K562 (cell line): ENCODE measurements around the gene FKBP15. TPM values are rescaled to one million over a fixed set of nuclear protein-coding genes. Genes with fewer than 3 reads are reported as not detected.

Source experiments
- ATAC-seq: fragments of 200-7000 bp; cut with Tn5 transposase; 3 replicates; pipeline ENCODE4 v1.9.1; 2020; ENCODE audit warnings: moderate library complexity
- BruUV-seq: library from RNA; stranded (reverse); fragments of 400-500 nt; replicated peaks from 2 replicates; lab custom pipeline; 2021; lab: Mats Ljungman, UMichigan
- CTCF ChIA-PET: fragments of 300-600 bp; formaldehyde crosslinking; extraction: SDS; loops from one replicate; lab custom pipeline; 2021; ENCODE audit warnings: low intra/inter-chr PET ratio; lab: Yijun Ruan, JAX
- POLR2A ChIA-PET: fragments of 300-600, 350-650 bp; sonication (Branson Sonifier 250); formaldehyde crosslinking; extraction: SDS; loops from one replicate; lab custom pipeline; 2021; ENCODE audit warnings: antibody characterized with exemption, inconsistent platforms; lab: Yijun Ruan, JAX
- DNase-seq, 4 experiments: peaks; one replicate each; pipeline versions ENCODE4 v3.0.0 to v3.0.0-alpha.2; 2011 to 2018; ENCODE audit warnings: low spot score in 3 of 4, mixed read lengths in 3 of 4; ENCODE audit errors: extremely low read depth in 1 of 4
- FAIRE-seq: peaks from 2 replicates; lab custom pipeline; 2011; peaks lifted over from hg19 to GRCh38; lab: Jason Lieb, UNC
- H2AFZ ChIP-seq: 2 replicates; pipeline ENCODE4 v1.6.0; 2011; ENCODE audit warnings: low read depth, low read length, control low read depth, inconsistent platforms
- H3K27ac ChIP-seq: fragments of 200-600 bp; 3 replicates; pipeline ENCODE4 v1.8.0; 2011; ENCODE audit warnings: low read depth, mild to moderate bottlenecking, control low read depth, inconsistent platforms, low read length, moderate library complexity, mixed read lengths; ENCODE audit errors: extremely low read depth
- H3K27me3 ChIP-seq, 2 experiments: fragments of 300-600 bp in 1 of 2; 2 replicates in 1 of 2; 3 replicates in 1 of 2; pipeline versions ENCODE4 v1.6.0 to v1.8.0; 2011; ENCODE audit warnings: inconsistent platforms in 2 of 2, low read length in 2 of 2, mild to moderate bottlenecking in 1 of 2, mixed read lengths in 1 of 2, moderate library complexity in 1 of 2; ENCODE audit not compliant: control insufficient read depth in 2 of 2, insufficient read depth in 2 of 2
- H3K36me3 ChIP-seq: fragments of 300-600 bp; 3 replicates; pipeline ENCODE4 v1.8.0; 2011; ENCODE audit warnings: mild to moderate bottlenecking, low read length, inconsistent platforms; ENCODE audit not compliant: control insufficient read depth, insufficient read depth
- H3K4me1 ChIP-seq, 2 experiments: fragments of 200-600 bp in 1 of 2; replicated peaks in 1 of 2; 2 replicates in 1 of 2; 3 replicates in 1 of 2; pipeline versions ENCODE4 v1.5.1 to v1.8.0; 2011; ENCODE audit warnings: inconsistent platforms in 2 of 2, low read length in 2 of 2, mild to moderate bottlenecking in 1 of 2, mixed read lengths in 1 of 2, moderate library complexity in 1 of 2; ENCODE audit not compliant: control insufficient read depth in 2 of 2, insufficient read depth in 2 of 2
- H3K4me2 ChIP-seq: 2 replicates; pipeline ENCODE4 v1.6.1; 2011; ENCODE audit warnings: low read length, control low read depth, inconsistent platforms, mixed read lengths; ENCODE audit not compliant: insufficient read depth
- H3K4me3 ChIP-seq: fragments of 200-600 bp; sonication (generic), shearing (Covaris generic); 2 replicates; pipeline ENCODE4 v1.5.1; 2016; ENCODE audit warnings: control low read depth, inconsistent platforms
- H3K79me2 ChIP-seq: fragments of 200-600 bp; 3 replicates; pipeline ENCODE4 v1.8.0; 2011; ENCODE audit warnings: low read length, inconsistent platforms; ENCODE audit not compliant: control insufficient read depth, insufficient read depth
- H3K9ac ChIP-seq, 2 experiments: 2 replicates each; pipeline versions ENCODE4 v1.6.0 to v1.6.1; 2011; ENCODE audit warnings: low read depth in 2 of 2, low read length in 2 of 2, control low read depth in 1 of 2, inconsistent platforms in 1 of 2, mild to moderate bottlenecking in 1 of 2, mixed read lengths in 1 of 2; ENCODE audit not compliant: insufficient read depth in 1 of 2
- H3K9me1 ChIP-seq: one replicate; pipeline ENCODE4 v1.6.0; 2011; ENCODE audit warnings: inconsistent platforms, mild to moderate bottlenecking, low read length, moderate library complexity; ENCODE audit not compliant: control insufficient read depth, insufficient read depth
- H3K9me3 ChIP-seq: replicated peaks from 2 replicates; pipeline ENCODE4 v1.5.1; 2011; ENCODE audit warnings: low read depth, low read length, inconsistent platforms; ENCODE audit not compliant: control insufficient read depth, insufficient read depth
- H4K20me1 ChIP-seq: replicated peaks from 2 replicates; pipeline ENCODE4 v1.6.1; 2011; ENCODE audit warnings: low read length, inconsistent platforms, mixed read lengths; ENCODE audit not compliant: control insufficient read depth, insufficient read depth
- ATF1 ChIP-seq, 2 experiments: fragments of 450-650 bp in 1 of 2; IDR thresholded peaks; 2 replicates each; pipeline ENCODE4 v1.6.1; 2016; ENCODE audit warnings: missing compliant biosample characterization in 1 of 2, missing genetic modification characterization in 1 of 2
- BCOR ChIP-seq: fragments of 450-650 bp; IDR thresholded peaks from 2 replicates; pipeline ENCODE4 v1.6.1; 2016
- CHAMP1 ChIP-seq: fragments of 450-650 bp; IDR thresholded peaks from 2 replicates; pipeline ENCODE4 v1.6.1; 2016; ENCODE audit warnings: mild to moderate bottlenecking
- CTCF ChIP-seq, 3 experiments: IDR thresholded peaks in 2 of 3; conservative IDR thresholded peaks in 1 of 3; 2 replicates each; pipeline ENCODE4 v1.5.1; 2011 to 2012; ENCODE audit warnings: low read length in 3 of 3, mild to moderate bottlenecking in 3 of 3, control low read depth in 2 of 3, improper control_type of control experiment in 1 of 3, inconsistent platforms in 1 of 3, low read depth in 1 of 3, mixed read lengths in 1 of 3, moderate library complexity in 1 of 3; ENCODE audit not compliant: insufficient read depth in 2 of 3
- HMBOX1 ChIP-seq: sonication (generic); IDR thresholded peaks from 2 replicates; pipeline ENCODE4 v1.6.1; 2016
- ILK ChIP-seq: fragments of 450-650 bp; IDR thresholded peaks from 2 replicates; pipeline ENCODE4 v1.6.1; 2016; ENCODE audit warnings: missing genetic modification characterization, low read depth, mild to moderate bottlenecking, missing compliant biosample characterization, moderate library complexity, borderline replicate concordance
- POLR2B ChIP-seq: fragments of 450-650 bp; IDR thresholded peaks from 2 replicates; pipeline ENCODE4 v1.6.1; 2018; ENCODE audit warnings: low read depth; ENCODE audit not compliant: partially characterized antibody
- PTTG1 ChIP-seq: fragments of 450-650 bp; IDR thresholded peaks from 2 replicates; pipeline ENCODE4 v1.6.1; 2016; ENCODE audit warnings: low read depth, mild to moderate bottlenecking, missing genetic modification characterization, missing compliant biosample characterization
- SMAD3 ChIP-seq: fragments of 450-650 bp; formaldehyde crosslinking; conservative IDR thresholded peaks from 2 replicates; pipeline ENCODE4 v1.4.0; 2020; ENCODE audit warnings: mild to moderate bottlenecking
- TAL1 ChIP-seq: fragments of 450-650 bp; IDR thresholded peaks from 2 replicates; pipeline ENCODE4 v1.6.1; 2016; ENCODE audit warnings: mild to moderate bottlenecking
- TBP ChIP-seq: optimal IDR thresholded peaks from 2 replicates; pipeline ENCODE3; 2011; ENCODE audit warnings: low read depth, low read length, improper control_type of control experiment
- ZHX1 ChIP-seq: fragments of 150-350 bp; conservative IDR thresholded peaks from 2 replicates; pipeline ENCODE4 v1.6.1; 2014; ENCODE audit warnings: low read length
- ZNF586 ChIP-seq: fragments of 450-650 bp; formaldehyde crosslinking; conservative IDR thresholded peaks from 2 replicates; pipeline ENCODE4 v1.4.0; 2020; ENCODE audit warnings: mild to moderate bottlenecking, moderate library complexity
- ZNF699 ChIP-seq: fragments of 250-450 bp; sonication (Bioruptor Pico); IDR thresholded peaks from 2 replicates; pipeline ENCODE4 v1.8.0; 2021; ENCODE audit warnings: mild to moderate bottlenecking, moderate library complexity; ENCODE audit not compliant: insufficient replicate concordance
- WGBS: fragments of 100-300 bp; shearing (Covaris generic); methylation state at CpG from one replicate; pipeline ENCODE4 v1.1.6; 2016; ENCODE audit warnings: low coverage, mixed read lengths; ENCODE audit not compliant: insufficient coverage; ENCODE audit errors: missing lambda C conversion rate; 5-methylcytosine and 5-hydroxymethylcytosine counted together
- in situ Hi-C: fragments of 300-500 bp; cut with MboI; formaldehyde crosslinking; loops from 4 replicates; pipeline ENCODE4 v1.15.0; 2018; ENCODE audit warnings: inconsistent platforms, mixed read lengths
- intact Hi-C: fragments of 100-400 bp; cut with micrococcal nuclease; formaldehyde crosslinking; loops from 2 replicates; pipeline ENCODE4 v1.14.2; 2022
- polyA plus RNA-seq, 8 experiments: library from polyadenylated mRNA; depleted of rRNA in 4 of 8; stranded (reverse) in 5 of 8; unstranded in 3 of 8; fragments of >200 nt; fragmentation: Nextera tagmentation in 2 of 8; fragmentation: Illumina TruSeq in 1 of 8; extraction: Ambion mirVana in 2 of 8; extraction: Trizol in 1 of 8; gene quantifications; 2 replicates each; pipeline versions ENCODE4 v1.2.1 to v1.2.3, GENCODE V29; 2011 to 2014; ENCODE audit warnings: inconsistent platforms in 1 of 8, missing spikeins in 1 of 8
- total RNA-seq, 7 experiments: library from RNA; depleted of rRNA in 6 of 7; stranded (reverse); fragments of >200 nt in 6 of 7; fragmentation: Illumina TruSeq in 2 of 7; extraction: Trizol in 2 of 7; gene quantifications; 2 replicates each; pipeline versions ENCODE4 v1.2.1 to v1.2.3, GENCODE V29; 2011 to 2021; ENCODE audit warnings: low replicate concordance in 1 of 7

The FKBP15 gene
- total and polyA plus RNA-seq, 9 of the 15 experiments (the other 6 are each of a cell fraction or from before 2014, with no cell fraction given) = 8.7 to 38.0 (median 18.9) TPM

GRCh38 chr9:113238859-113239232 lies 17.8 kb upstream of the FKBP15 start:
- intact Hi-C loops (no loop called here), in situ Hi-C loops (no loop called here)
- Histone ChIP-seq H3K4me1 (peaks cover 3% of the 10 kb centered on the region in 2 experiments; a peak in 2 of 5 replicates), H3K9ac (no peak overlapping the region), H3K79me2 (peaks cover 5% of the 10 kb centered on the region; the same call in 2 of the 3 replicates), H3K27ac (no peak overlapping the region), H3K36me3 (0 out of 3 replicates have a peak, but pooled peaks cover 7% of the 10 kb centered on the region), H4K20me1 (0 out of 2 replicates have a peak, but pooled peaks cover 5% of the 10 kb centered on the region), H3K27me3 (no peaks in the 10 kb centered on the region), H3K9me1 (no peaks in the 10 kb centered on the region), H3K9me3 (no peaks in the 10 kb centered on the region), H3K4me3 (no peak overlapping the region), H3K4me2 (no peak overlapping the region), H2AFZ (no peak overlapping the region)
- DNase-seq (no peak), ATAC-seq (no peak), FAIRE-seq (no peak)
- no TSS peak for BruUV-seq
- CTCF ChIA-PET = no interaction called here
- POLR2A ChIA-PET = interaction anchor here (0.7 to 3.0 kb wide), 2 partner anchors 17 to 76 kb away, joined by 4 to 23 read pairs; partner anchors contain the start of genes FKBP15 and SLC31A1
- WGBS = 73% methylated on average over 4 of the region's 4 CpGs
- TF ChIP-seq ZNF699 (CRISPR knock-in tag) = no peak
- no peak for TF ChIP-seq TBP
- no peak for TF ChIP-seq ZNF586 (CRISPR knock-in tag)
- TF ChIP-seq TAL1 = no peak
- TF ChIP-seq ZHX1 = no peak
- TF ChIP-seq PTTG1 (tag) = no peak
- TF ChIP-seq HMBOX1 = no peak
- TF ChIP-seq CTCF (IDR thresholded peaks at IDR 0.05 in 2 of 3, conservative IDR thresholded peaks at IDR 0.05 in 1 of 3; ENCODE audit: insufficient read depth in 2 of 3, low read depth in 1 of 3, low read length in 3 of 3) = no peak
- no peak for TF ChIP-seq SMAD3
- no peak for TF ChIP-seq BCOR
- no peak for TF ChIP-seq ILK (tag)
- TF ChIP-seq CHAMP1 = no peak
- no peak for TF ChIP-seq POLR2B
- TF ChIP-seq ATF1 (CRISPR knock-in tag; IDR thresholded peaks at IDR 0.05) = no peak
- TF ChIP-seq ATF1 (tag; IDR thresholded peaks at IDR 0.05) = no peak
